Esophagus squamous epithelium (tissue), 4 donors: Measurements from ENCODE around the gene PCDH9.

ENCODE experiments used
- POLR2A ChIP-seq, 4 donors: fragments of 450-650 bp; IDR thresholded peaks; one replicate each; pipeline ENCODE4 v1.6.1; 2017; ENCODE audit warnings: antibody characterized with exemption in 4 of 4, mild to moderate bottlenecking in 4 of 4, moderate library complexity in 3 of 4
- TF ChIP-seq, protein P1 (sequence below), 6 experiments: fragments of 450-650 bp in 4 of 6; fragments of 200-600 bp in 2 of 6; sonication (generic) in 2 of 6; IDR thresholded peaks; one replicate each; pipeline ENCODE4 v1.5.1; 2016 to 2019; ENCODE audit warnings: antibody characterized with exemption in 6 of 6, mild to moderate bottlenecking in 4 of 6, moderate library complexity in 4 of 6

DNA sequence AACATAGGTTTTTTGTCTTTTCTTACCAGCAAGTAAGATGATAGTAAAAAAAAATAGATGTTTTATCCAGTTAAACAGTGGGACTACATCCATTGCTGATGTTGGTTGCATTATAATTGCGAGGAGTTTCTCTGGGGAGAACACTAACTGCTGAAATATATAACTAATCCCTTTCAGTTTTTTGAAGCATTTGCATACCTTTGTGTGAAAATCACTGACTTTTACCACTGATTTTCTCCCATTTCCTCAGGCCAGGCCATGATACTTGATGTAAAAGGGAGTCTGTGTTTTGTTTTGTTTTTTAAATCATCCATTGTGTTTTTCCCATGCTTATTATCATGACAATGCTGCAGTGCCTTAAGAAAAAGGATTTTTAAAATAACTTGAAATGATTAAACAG lies 699.5 kb downstream of the PCDH9 start:
- TF ChIP-seq, protein P1, sequence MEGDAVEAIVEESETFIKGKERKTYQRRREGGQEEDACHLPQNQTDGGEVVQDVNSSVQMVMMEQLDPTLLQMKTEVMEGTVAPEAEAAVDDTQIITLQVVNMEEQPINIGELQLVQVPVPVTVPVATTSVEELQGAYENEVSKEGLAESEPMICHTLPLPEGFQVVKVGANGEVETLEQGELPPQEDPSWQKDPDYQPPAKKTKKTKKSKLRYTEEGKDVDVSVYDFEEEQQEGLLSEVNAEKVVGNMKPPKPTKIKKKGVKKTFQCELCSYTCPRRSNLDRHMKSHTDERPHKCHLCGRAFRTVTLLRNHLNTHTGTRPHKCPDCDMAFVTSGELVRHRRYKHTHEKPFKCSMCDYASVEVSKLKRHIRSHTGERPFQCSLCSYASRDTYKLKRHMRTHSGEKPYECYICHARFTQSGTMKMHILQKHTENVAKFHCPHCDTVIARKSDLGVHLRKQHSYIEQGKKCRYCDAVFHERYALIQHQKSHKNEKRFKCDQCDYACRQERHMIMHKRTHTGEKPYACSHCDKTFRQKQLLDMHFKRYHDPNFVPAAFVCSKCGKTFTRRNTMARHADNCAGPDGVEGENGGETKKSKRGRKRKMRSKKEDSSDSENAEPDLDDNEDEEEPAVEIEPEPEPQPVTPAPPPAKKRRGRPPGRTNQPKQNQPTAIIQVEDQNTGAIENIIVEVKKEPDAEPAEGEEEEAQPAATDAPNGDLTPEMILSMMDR (IDR thresholded peaks at IDR 0.05): no peak
- no peak for TF ChIP-seq POLR2A (IDR thresholded peaks at IDR 0.05)
